Effector memory CD8-positive, alpha-beta T cell (primary cell): ENCODE results near the gene PPP1R2.

Experiments used
- ATAC-seq: fragments of 150-1000 bp; cut with Tn5 transposase; replicated peaks from 2 replicates; pipeline ENCODE4 v1.10.0; 2021; ENCODE audit warnings: mild to moderate bottlenecking, moderate library complexity
- DNase-seq, 3 experiments: peaks; one replicate each; pipeline ENCODE4 v3.0.0; 2021
- H3K27ac Mint-ChIP-seq, 2 donors: one replicate each; pipeline ENCODE4 v1.8.0; 2022; ENCODE audit warnings: mild to moderate bottlenecking in 2 of 2, mixed read lengths in 2 of 2, moderate library complexity in 2 of 2
- H3K27me3 Mint-ChIP-seq, 2 donors: one replicate each; pipeline ENCODE4 v1.8.0; 2022; ENCODE audit warnings: mixed read lengths in 2 of 2
- H3K36me3 Mint-ChIP-seq: one replicate; pipeline ENCODE4 v1.8.0; 2022; ENCODE audit warnings: mild to moderate bottlenecking, moderate library complexity, mixed read lengths; ENCODE audit not compliant: insufficient read depth
- H3K4me1 Mint-ChIP-seq, 2 donors: one replicate each; pipeline ENCODE4 v1.8.0; 2022; ENCODE audit warnings: low read depth in 2 of 2, mixed read lengths in 2 of 2
- H3K4me3 Mint-ChIP-seq, 2 donors: one replicate each; pipeline ENCODE4 v1.8.0; 2022; ENCODE audit warnings: mild to moderate bottlenecking in 2 of 2, mixed read lengths in 2 of 2, moderate library complexity in 2 of 2
- H3K9me3 Mint-ChIP-seq, 2 donors: one replicate each; pipeline ENCODE4 v1.8.0; 2022; ENCODE audit warnings: mixed read lengths in 2 of 2

PPP1R2 gene

GRCh38 chr3:195556390-195556789 is 13.3 kb upstream of the PPP1R2 start:
- Mint-ChIP-seq H3K36me3 (no peaks in the 10 kb centered on the region), H3K27me3 (no peaks in the 10 kb centered on the region), H3K27ac (peak overlapping the region in 1 of 2 donors; percentile 73), H3K4me1 (peaks cover 15 to 17% of the 10 kb centered on the region in 2 donors), H3K4me3 (no peak overlapping the region), H3K9me3 (no peaks in the 10 kb centered on the region)
- ATAC-seq (no peak), DNase-seq (no peak)

- Mint-ChIP-seq H3K9me3 (no peaks in the 10 kb centered on the region), H3K27ac (peak overlapping the region in 1 of 2 donors; percentile 96), H3K4me1 (peaks cover 24 to 25% of the 10 kb centered on the region in 2 donors), H3K36me3 (peaks cover 2% of the 10 kb centered on the region), H3K27me3 (no peaks in the 10 kb centered on the region), H3K4me3 (no peak overlapping the region)
- DNase-seq (no peak), ATAC-seq (no peak)
Measured at GRCh38 chr3:195555110-195555509, 12.0 kb upstream of the PPP1R2 start.

- Mint-ChIP-seq H3K4me1 (peaks cover 28 to 30% of the 10 kb centered on the region in 2 donors), H3K9me3 (no peaks in the 10 kb centered on the region), H3K36me3 (peaks cover 5% of the 10 kb centered on the region), H3K27me3 (no peaks in the 10 kb centered on the region), H3K27ac (peak overlapping the region in 1 of 2 donors; percentile 96), H3K4me3 (no peak overlapping the region)
- DNase-seq (no peak), ATAC-seq (no peak)
Measured at GRCh38 chr3:195554458-195554857, 11.3 kb upstream of the PPP1R2 start.

- Mint-ChIP-seq H3K27me3 (no peaks in the 10 kb centered on the region), H3K27ac (peak overlapping the region; percentile 87 to 96), H3K9me3 (no peaks in the 10 kb centered on the region), H3K36me3 (peaks cover 5% of the 10 kb centered on the region), H3K4me1 (peaks cover 34 to 37% of the 10 kb centered on the region in 2 donors), H3K4me3 (no peak overlapping the region)
- DNase-seq (no peak), ATAC-seq (no peak)
Measured at GRCh38 chr3:195553268-195553667, 10.1 kb upstream of the PPP1R2 start.

GRCh38 chr3:195551381-195551978 is 8.4 kb upstream of the PPP1R2 start:
- peak overlapping the region; percentile 69 to 70 for H3K4me3 Mint-ChIP-seq
- H3K36me3 Mint-ChIP-seq, result peaks cover 5% of the 10 kb centered on the region
- H3K27ac Mint-ChIP-seq, result peak overlapping the region; percentile 87 to 96
- no peak for DNase-seq
- H3K4me1 Mint-ChIP-seq, result peaks cover 43 to 49% of the 10 kb centered on the region in 2 donors
- no peak for ATAC-seq
- H3K27me3 Mint-ChIP-seq, result no peaks in the 10 kb centered on the region
- no peaks in the 10 kb centered on the region for H3K9me3 Mint-ChIP-seq

GRCh38 chr3:195550723-195551122 is 7.6 kb upstream of the PPP1R2 start:
- Mint-ChIP-seq H3K27me3 (no peaks in the 10 kb centered on the region), H3K4me1 (peaks cover 50 to 56% of the 10 kb centered on the region in 2 donors), H3K36me3 (peaks cover 8% of the 10 kb centered on the region), H3K9me3 (no peaks in the 10 kb centered on the region), H3K27ac (peak overlapping the region; percentile 87 to 96), H3K4me3 (peak overlapping the region; percentile 69 to 79)
- ATAC-seq, result peak; percentile 30
- peak in 1 of 3 experiments; percentile 18 for DNase-seq

- Mint-ChIP-seq H3K36me3 (peaks cover 11% of the 10 kb centered on the region), H3K27me3 (no peaks in the 10 kb centered on the region), H3K4me1 (peaks cover 54 to 61% of the 10 kb centered on the region in 2 donors), H3K9me3 (no peaks in the 10 kb centered on the region), H3K4me3 (peak overlapping the region; percentile 69 to 79), H3K27ac (peak overlapping the region; percentile 87 to 96)
- DNase-seq (peak; percentile 72 to 75 (median 75)), ATAC-seq (peak; percentile 85)
Measured at GRCh38 chr3:195549931-195550519, 6.9 kb upstream of the PPP1R2 start.

- no peak for ATAC-seq
- H3K27ac Mint-ChIP-seq, result peak overlapping the region; percentile 87 to 96
Measured at GRCh38 chr3:195548987-195549386, 5.9 kb upstream of the PPP1R2 start.

GRCh38 chr3:195548501-195548900 is 5.4 kb upstream of the PPP1R2 start:
- no peak for ATAC-seq
- Mint-ChIP-seq H3K27ac (peak overlapping the region; percentile 87 to 96), H3K4me3 (peak overlapping the region; percentile 33 to 57), H3K4me1 (peaks cover 65 to 75% of the 10 kb centered on the region in 2 donors), H3K36me3 (peaks cover 17% of the 10 kb centered on the region), H3K9me3 (no peaks in the 10 kb centered on the region), H3K27me3 (no peaks in the 10 kb centered on the region)
- DNase-seq, result no peak

More at GRCh38 chr3:195548987-195549386, 5.9 kb upstream of the PPP1R2 start:
- Mint-ChIP-seq H3K4me1 (peaks cover 61 to 71% of the 10 kb centered on the region in 2 donors), H3K36me3 (peaks cover 16% of the 10 kb centered on the region), H3K9me3 (no peaks in the 10 kb centered on the region), H3K4me3 (peak overlapping the region; percentile 33 to 57), H3K27me3 (no peaks in the 10 kb centered on the region)
- DNase-seq, result no peak

GRCh38 chr3:195548006-195548405 is 4.9 kb upstream of the PPP1R2 start:
- peaks cover 61 to 73% of the 10 kb centered on the region in 2 donors for H3K4me1 Mint-ChIP-seq
- H3K4me3 Mint-ChIP-seq, result peak overlapping the region; percentile 33 to 57
- peaks cover 22% of the 10 kb centered on the region for H3K36me3 Mint-ChIP-seq
- DNase-seq (no peak), ATAC-seq (no peak)
- no peaks in the 10 kb centered on the region for H3K27me3 Mint-ChIP-seq
- H3K9me3 Mint-ChIP-seq, result no peaks in the 10 kb centered on the region
- peak overlapping the region; percentile 25 to 96 for H3K27ac Mint-ChIP-seq

GRCh38 chr3:195546130-195546560 is 3.0 kb upstream of the PPP1R2 start:
- no peaks in the 10 kb centered on the region for H3K9me3 Mint-ChIP-seq
- no peak for DNase-seq
- peak overlapping the region; percentile 85 to 92 for H3K4me3 Mint-ChIP-seq
- H3K36me3 Mint-ChIP-seq, result peaks cover 33% of the 10 kb centered on the region
- H3K4me1 Mint-ChIP-seq, result peaks cover 57 to 72% of the 10 kb centered on the region in 2 donors
- no peak for ATAC-seq
- peak overlapping the region; percentile 94 to 96 for H3K27ac Mint-ChIP-seq
- no peaks in the 10 kb centered on the region for H3K27me3 Mint-ChIP-seq

- Mint-ChIP-seq H3K4me3 (peak overlapping the region; percentile 92 to 93), H3K9me3 (no peaks in the 10 kb centered on the region), H3K27ac (peak overlapping the region; percentile 94 to 97), H3K27me3 (no peaks in the 10 kb centered on the region), H3K4me1 (peaks cover 61 to 73% of the 10 kb centered on the region in 2 donors), H3K36me3 (peaks cover 32% of the 10 kb centered on the region)
- DNase-seq (no peak), ATAC-seq (no peak)
Measured at GRCh38 chr3:195544634-195545033, 1.5 kb upstream of the PPP1R2 start.

GRCh38 chr3:195544230-195544536 is 1.1 kb upstream of the PPP1R2 start:
- peaks cover 66 to 78% of the 10 kb centered on the region in 2 donors for H3K4me1 Mint-ChIP-seq
- no peaks in the 10 kb centered on the region for H3K9me3 Mint-ChIP-seq
- peak overlapping the region; percentile 92 to 93 for H3K4me3 Mint-ChIP-seq
- H3K36me3 Mint-ChIP-seq, result peaks cover 36% of the 10 kb centered on the region
- peak overlapping the region; percentile 94 to 97 for H3K27ac Mint-ChIP-seq
- no peak for ATAC-seq
- DNase-seq, result no peak
- no peaks in the 10 kb centered on the region for H3K27me3 Mint-ChIP-seq
